Stomach (tissue), 9 donors: Measurements from ENCODE around the gene TFCP2L1. TPM values are rescaled to one million over a fixed set of nuclear protein-coding genes. Genes with fewer than 3 reads are reported as not detected.

Source experiments
- DNase-seq, 2 donors: peaks; one replicate each; pipeline versions ENCODE4 v3.0.0 to v3.0.0-alpha.2; 2013 to 2019
- H3K27ac ChIP-seq, 5 donors: fragments of 200-600 bp in 4 of 5; sonication (generic) in 4 of 5; one replicate each; pipeline ENCODE4 v1.5.1; 2013 to 2019; ENCODE audit warnings: mild to moderate bottlenecking in 1 of 5, moderate library complexity in 1 of 5
- H3K27me3 ChIP-seq, 3 donors: fragments of 200-600 bp; sonication (generic); one replicate each; pipeline ENCODE4 v1.5.1; 2017 to 2019; ENCODE audit warnings: mixed run types in 1 of 3
- H3K36me3 ChIP-seq, 4 donors: fragments of 200-600 bp; sonication (generic); 1 replicate in 3 of 4; 2 replicates in 1 of 4; pipeline ENCODE4 v1.5.1; 2016 to 2019
- H3K4me1 ChIP-seq, 4 donors: fragments of 200-600 bp; sonication (generic); one replicate each; pipeline ENCODE4 v1.5.1; 2016 to 2019
- H3K4me3 ChIP-seq, 4 donors: fragments of 200-600 bp; sonication (generic) in 3 of 4; one replicate each; pipeline ENCODE4 v1.5.1; 2016 to 2019; ENCODE audit warnings: mild to moderate bottlenecking in 1 of 4
- H3K9me3 ChIP-seq, 4 donors: fragments of 200-600 bp; sonication (generic); one replicate each; pipeline ENCODE4 v1.5.1; 2016 to 2019
- CTCF ChIP-seq, 7 experiments: fragments of 450-650 bp in 4 of 7; fragments of 200-600 bp in 3 of 7; sonication (generic) in 3 of 7; IDR thresholded peaks; one replicate each; pipeline ENCODE4 v1.5.1; 2016 to 2019; ENCODE audit warnings: antibody characterized with exemption in 7 of 7, control low read depth in 2 of 7, mild to moderate bottlenecking in 1 of 7
- EP300 ChIP-seq: sonication (generic); formaldehyde crosslinking; IDR thresholded peaks from one replicate; pipeline ENCODE4 v1.6.1; 2017; ENCODE audit warnings: antibody characterized with exemption
- POLR2A ChIP-seq, 4 donors: fragments of 450-650 bp; IDR thresholded peaks; one replicate each; pipeline ENCODE4 v1.6.1; 2016; ENCODE audit warnings: antibody characterized with exemption in 4 of 4, control low read depth in 2 of 4, mild to moderate bottlenecking in 1 of 4, moderate library complexity in 1 of 4
- POLR2AphosphoS5 ChIP-seq, 3 donors: sonication (generic); formaldehyde crosslinking; IDR thresholded peaks; one replicate each; pipeline ENCODE4 v1.6.1; 2016; ENCODE audit warnings: antibody characterized with exemption in 3 of 3
- WGBS, 5 donors: extraction: QIAGEN DNeasy Blood & Tissue Kit in 3 of 5; methylation state at CpG; one replicate each; pipeline versions ENCODE4 v1.1.5 to v1.1.7; 2013 to 2018; 5-methylcytosine and 5-hydroxymethylcytosine counted together
- intact Hi-C: fragments of 100-400 bp; cut with DNase I; formaldehyde crosslinking; loops from one replicate; pipeline ENCODE4 v1.15.1; 2023; ENCODE audit warnings: low total_unique reads
- polyA plus RNA-seq, 3 donors: library from polyadenylated mRNA; stranded (reverse); fragments of 200-250 nt; gene quantifications; one replicate each; pipeline ENCODE4 v1.2.3, GENCODE V29; 2013
- total RNA-seq, 5 donors: library from RNA; depleted of rRNA; stranded (reverse); fragments of >200 nt; gene quantifications; one replicate each; pipeline versions ENCODE4 v1.1.0 to v1.2.3, GENCODE V29; 2014 to 2016
- donor health status: healthy with polysubstance abuse.
- donor health status: Bipolar disorder and iron deficiency.
- donor health status: healthy.

Gene TFCP2L1
- total and polyA plus RNA-seq, 8 donors: 6.8 to 154 (median 36.9) TPM

DNA sequence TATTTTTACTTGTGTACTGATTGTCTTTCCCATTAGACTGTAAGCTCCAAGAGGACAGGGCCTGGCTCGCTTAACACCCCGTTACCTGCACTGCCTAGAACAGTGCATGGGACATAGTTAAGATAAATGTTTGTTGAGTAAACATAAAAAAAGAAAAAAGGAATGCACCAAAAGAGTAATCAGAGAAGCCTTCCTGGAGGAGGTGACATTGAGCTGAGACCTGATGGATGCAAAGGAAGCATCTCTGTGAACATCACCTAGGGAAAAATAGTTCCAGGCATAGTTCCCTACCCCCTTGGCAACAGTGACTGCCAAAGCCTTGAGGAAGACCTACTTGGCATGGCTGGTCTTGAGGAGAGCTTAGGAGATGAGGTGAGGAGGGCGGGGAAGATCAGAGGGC, 924 bp upstream of the TFCP2L1 start:
- peaks cover 16 to 38% (median 28%) of the 10 kb centered on the region in 4 donors for H3K4me1 ChIP-seq
- DNase-seq: no peak
- no peaks in the 10 kb centered on the region for H3K36me3 ChIP-seq
- no peak overlapping the region for H3K27ac ChIP-seq
- peaks cover 0 to 44% (median 13%) of the 10 kb centered on the region in 3 donors for H3K27me3 ChIP-seq
- H3K9me3 ChIP-seq: no peaks in the 10 kb centered on the region
- intact Hi-C loops: no loop called here
- WGBS, 5 donors: 86 to 94% (median 90%) methylated on average over 3 of the region's 3 CpGs
- TF ChIP-seq POLR2A (IDR thresholded peaks at IDR 0.05): no peak
- TF ChIP-seq POLR2AphosphoS5 (IDR thresholded peaks at IDR 0.05): no peak
- no peak for TF ChIP-seq CTCF (IDR thresholded peaks at IDR 0.05)
- no peak for TF ChIP-seq EP300
- no peak overlapping the region for H3K4me3 ChIP-seq

DNA sequence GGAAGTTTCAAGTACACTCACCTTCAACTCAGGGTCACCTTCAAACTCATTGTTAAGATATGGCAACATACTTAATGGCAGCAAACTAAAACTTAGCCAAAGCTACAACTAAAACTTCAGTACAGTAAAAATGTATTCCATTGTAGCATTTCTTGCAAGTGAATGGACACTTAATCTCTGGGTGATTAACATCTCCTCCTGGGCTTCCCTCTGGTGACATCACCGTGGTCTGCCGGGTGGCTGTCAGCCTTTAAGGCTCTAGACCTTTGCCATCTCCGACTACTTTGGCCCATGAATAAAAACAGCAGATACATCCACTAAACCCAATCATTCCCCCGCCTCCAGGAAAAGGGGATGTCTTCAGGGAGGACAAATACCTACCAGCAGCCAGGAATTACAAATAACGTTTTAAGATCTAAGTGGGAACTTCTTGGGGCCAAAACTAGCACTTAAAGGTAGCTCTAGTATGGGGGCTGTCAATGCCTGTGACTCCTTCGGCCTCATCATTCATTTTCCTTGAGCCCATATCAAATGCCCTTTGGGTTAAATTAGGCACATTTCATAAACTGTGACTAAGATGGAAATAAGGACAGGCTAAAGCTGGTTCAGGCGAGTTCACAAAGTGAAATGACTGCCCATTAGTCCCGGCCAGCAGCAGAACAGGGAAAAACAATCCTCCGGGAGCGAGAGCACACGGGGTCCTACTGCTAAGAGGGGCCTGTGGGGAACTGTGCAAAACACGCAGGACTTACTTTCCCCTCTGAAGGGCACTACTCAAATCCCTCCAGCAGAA, 1.1 kb downstream of the TFCP2L1 start:
- H3K9me3 ChIP-seq: no peaks in the 10 kb centered on the region
- peaks cover 0 to 62% (median 13%) of the 10 kb centered on the region in 3 donors for H3K27me3 ChIP-seq
- TF ChIP-seq EP300 (no peak), CTCF (IDR thresholded peaks at IDR 0.05) (no peak), POLR2AphosphoS5 (IDR thresholded peaks at IDR 0.05) (no peak), POLR2A (IDR thresholded peaks at IDR 0.05) (no peak)
- H3K27ac ChIP-seq: peak overlapping the region; percentile 85 to 93 (median 87)
- peak overlapping the region; percentile 51 to 71 (median 58) for H3K4me3 ChIP-seq
- H3K4me1 ChIP-seq: peaks cover 16 to 44% (median 28%) of the 10 kb centered on the region in 4 donors
- DNase-seq: no peak
- WGBS, 5 donors: 18 to 40% (median 26%) methylated on average over 12 of the region's 12 CpGs
- H3K36me3 ChIP-seq: peaks cover 0 to 15% (median 12%) of the 10 kb centered on the region in 4 donors
- intact Hi-C loops: no loop called here

GRCh38 chr2:121282800-121283385, 2.1 kb downstream of the TFCP2L1 start:
- peaks cover 0 to 64% (median 13%) of the 10 kb centered on the region in 3 donors for H3K27me3 ChIP-seq
- peaks cover 0 to 20% (median 14%) of the 10 kb centered on the region in 4 donors for H3K36me3 ChIP-seq
- no peaks in the 10 kb centered on the region for H3K9me3 ChIP-seq
- H3K4me1 ChIP-seq: peaks cover 16 to 44% (median 28%) of the 10 kb centered on the region in 4 donors
- peak; percentile 43 to 53 for DNase-seq
- intact Hi-C loops: no loop called here
- WGBS, 5 donors: 38 to 59% (median 46%) methylated on average over 13 of the region's 13 CpGs
- H3K4me3 ChIP-seq: peak overlapping the region; percentile 51 to 71 (median 58)
- peak overlapping the region; percentile 60 to 89 (median 85) for H3K27ac ChIP-seq
- TF ChIP-seq POLR2AphosphoS5 (IDR thresholded peaks at IDR 0.05) (peak in 1 of 3 donors; percentile 7), CTCF (IDR thresholded peaks at IDR 0.05) (no peak)

DNA sequence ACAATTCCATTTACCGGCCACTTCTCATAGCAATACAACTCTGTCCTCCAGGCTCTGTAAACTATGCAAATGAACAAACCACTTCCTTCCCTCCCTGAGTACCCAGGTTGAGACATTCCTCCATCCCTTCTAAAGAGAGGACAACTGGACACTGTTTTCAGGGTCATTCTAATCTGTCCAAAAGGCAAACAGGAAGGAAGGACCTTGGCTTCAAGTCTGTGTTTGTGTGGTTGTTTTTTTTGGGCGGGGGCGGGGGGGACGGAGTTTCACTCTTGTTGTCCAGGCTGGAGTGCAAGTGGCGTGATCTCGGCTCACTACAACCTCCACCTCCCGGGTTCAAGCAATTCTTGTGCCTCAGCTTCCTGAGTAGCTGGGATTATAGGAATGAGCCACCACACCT, 3.3 kb downstream of the TFCP2L1 start:
- H3K4me1 ChIP-seq: peaks cover 16 to 44% (median 28%) of the 10 kb centered on the region in 4 donors
- H3K36me3 ChIP-seq: peaks cover 0 to 20% (median 14%) of the 10 kb centered on the region in 4 donors
- no peaks in the 10 kb centered on the region for H3K9me3 ChIP-seq
- no peak overlapping the region for H3K27ac ChIP-seq
- intact Hi-C loops: no loop called here
- TF ChIP-seq EP300 (no peak), POLR2A (IDR thresholded peaks at IDR 0.05) (no peak), CTCF (IDR thresholded peaks at IDR 0.05) (no peak), POLR2AphosphoS5 (IDR thresholded peaks at IDR 0.05) (no peak)
- 57 to 84% (median 68%) methylated on average over 7 of the region's 7 CpGs for WGBS, 5 donors
- peaks cover 0 to 64% (median 13%) of the 10 kb centered on the region in 3 donors for H3K27me3 ChIP-seq
- no peak for DNase-seq
- no peak overlapping the region for H3K4me3 ChIP-seq
